HG03520 (cell line): ENCODE measurements around the gene RASSF3.

ENCODE experiments used
- ATAC-seq: cut with Tn5 transposase; IDR thresholded peaks from one replicate; pipeline ENCODE4 v1.9.1; 2021; ENCODE audit warnings: mild to moderate bottlenecking, moderate library complexity; ENCODE audit not compliant: unreplicated experiment

RASSF3 gene

DNA sequence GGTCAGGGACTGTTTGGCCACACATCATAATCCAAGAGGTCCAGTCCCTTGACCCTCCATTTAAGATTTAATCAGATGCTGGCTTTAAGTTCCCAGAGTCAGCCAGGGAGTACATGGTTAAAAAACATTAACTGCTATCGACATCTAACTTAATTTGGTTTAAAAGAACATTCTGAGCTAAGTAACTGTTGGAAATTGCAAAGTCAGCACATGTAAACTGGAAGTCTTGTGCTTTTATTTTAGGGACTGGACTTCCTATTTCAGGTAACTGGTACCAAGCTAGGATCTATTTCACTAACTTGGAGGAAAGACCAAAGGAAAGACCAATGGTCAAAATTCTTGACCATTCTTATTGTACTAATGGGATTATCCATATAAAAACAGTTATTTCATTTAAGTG is 108.4 kb downstream of the RASSF3 start:
- no peak for ATAC-seq

GRCh38 chr12:64720884-64721283 is 110.6 kb downstream of the RASSF3 start:
- no peak for ATAC-seq

GRCh38 chr12:64722835-64723234 is 112.5 kb downstream of the RASSF3 start:
- ATAC-seq = no peak

GRCh38 chr12:64723630-64724029 is 113.3 kb downstream of the RASSF3 start:
- no peak for ATAC-seq

DNA sequence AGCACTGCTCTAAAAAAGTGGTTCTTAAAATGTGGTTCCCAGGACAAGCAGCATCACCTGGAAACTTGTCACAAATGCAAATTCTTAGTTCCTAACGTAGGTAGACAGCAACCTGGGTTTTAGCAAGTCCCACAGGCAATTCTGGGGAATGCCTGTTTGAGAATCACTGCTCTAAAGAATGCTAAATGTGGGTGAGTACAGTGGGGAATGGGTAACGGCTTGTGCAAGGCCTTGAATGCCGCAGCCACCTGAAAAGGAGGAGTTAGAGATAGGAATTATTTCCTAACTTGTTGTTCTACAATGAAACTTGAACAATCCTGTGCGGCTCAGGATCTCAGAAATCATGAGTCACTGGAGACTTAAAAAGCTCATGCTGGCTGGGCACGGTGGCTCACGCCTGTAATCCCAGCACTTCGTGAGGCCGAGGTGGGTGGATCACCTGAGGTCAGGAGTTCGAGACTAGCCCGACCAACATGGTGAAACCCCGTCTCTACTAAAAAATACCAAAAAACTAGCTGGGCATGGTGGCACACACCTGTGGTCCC is 114.0 kb downstream of the RASSF3 start:
- no peak for ATAC-seq

- ATAC-seq = no peak
These were observed 119.8 kb downstream of the RASSF3 start for GRCh38 chr12:64729909-64730587.

GRCh38 chr12:64730588-64730969 is 120.3 kb downstream of the RASSF3 start:
- no peak for ATAC-seq

GRCh38 chr12:64731683-64732082 is 121.4 kb downstream of the RASSF3 start:
- no peak for ATAC-seq

DNA sequence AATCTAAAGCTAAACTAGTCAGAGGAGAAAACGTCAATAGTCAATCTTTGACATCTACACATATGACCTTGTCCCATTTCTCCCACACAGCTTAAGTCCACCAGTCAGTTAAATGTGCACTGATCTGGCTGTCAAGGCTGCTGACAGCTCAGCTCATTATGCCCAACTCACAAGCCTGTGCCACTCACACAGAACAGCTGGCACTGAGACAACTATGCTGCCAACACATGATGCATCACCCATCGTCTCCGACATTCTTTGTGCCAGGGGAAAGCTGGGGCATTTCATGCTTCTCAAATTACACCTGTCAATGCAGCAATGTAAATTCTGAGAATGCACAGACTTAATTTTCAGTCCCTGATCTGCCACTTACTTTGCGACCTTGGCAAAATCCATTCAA is 123.6 kb downstream of the RASSF3 start:
- ATAC-seq = no peak

- ATAC-seq = no peak
These were observed 125.1 kb downstream of the RASSF3 start for GRCh38 chr12:64735442-64735841.

- no peak for ATAC-seq
These were observed 126.5 kb downstream of the RASSF3 start for GRCh38 chr12:64736771-64737170.

GRCh38 chr12:64737539-64737938 is 127.2 kb downstream of the RASSF3 start:
- ATAC-seq = no peak

DNA sequence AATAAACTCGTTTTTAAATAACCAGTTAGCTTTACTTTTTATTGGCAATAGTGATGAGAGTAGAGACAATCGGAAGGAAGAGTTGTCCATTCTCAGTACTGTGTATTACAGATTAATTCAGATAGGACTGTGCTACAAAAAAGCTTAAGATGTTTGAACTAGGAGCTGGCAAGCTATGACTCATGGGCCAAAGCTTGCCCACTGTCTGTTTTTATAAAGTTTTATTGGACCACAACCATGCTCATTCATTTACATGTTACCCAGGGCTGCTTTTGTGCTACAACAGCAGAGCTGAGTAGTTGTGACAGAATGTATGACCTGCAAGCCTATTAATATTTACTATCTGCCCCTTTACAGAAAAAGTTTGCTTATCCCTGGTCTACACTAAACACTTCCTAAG is 129.5 kb downstream of the RASSF3 start:
- no peak for ATAC-seq

- ATAC-seq = no peak
These were observed 130.4 kb downstream of the RASSF3 start for GRCh38 chr12:64740646-64741045.

DNA sequence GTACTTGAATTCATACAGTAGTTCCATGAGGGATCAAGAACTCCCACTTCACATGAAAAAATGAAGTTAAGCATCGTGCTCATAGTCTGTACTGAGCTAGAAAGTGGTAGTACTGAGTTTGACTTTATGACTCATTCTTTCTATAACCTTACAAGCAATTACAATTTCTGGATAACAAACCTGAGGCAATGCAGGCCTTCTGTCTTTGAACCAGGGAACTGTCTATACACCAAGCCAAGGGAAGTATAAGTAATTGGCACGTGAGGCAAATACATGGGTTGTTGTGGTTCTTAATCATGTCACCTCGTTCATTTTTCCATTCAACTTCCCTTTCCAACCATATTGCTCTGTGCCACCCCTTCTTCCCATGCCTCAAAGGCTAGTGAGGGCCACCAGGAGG is 132.1 kb downstream of the RASSF3 start:
- no peak for ATAC-seq

DNA sequence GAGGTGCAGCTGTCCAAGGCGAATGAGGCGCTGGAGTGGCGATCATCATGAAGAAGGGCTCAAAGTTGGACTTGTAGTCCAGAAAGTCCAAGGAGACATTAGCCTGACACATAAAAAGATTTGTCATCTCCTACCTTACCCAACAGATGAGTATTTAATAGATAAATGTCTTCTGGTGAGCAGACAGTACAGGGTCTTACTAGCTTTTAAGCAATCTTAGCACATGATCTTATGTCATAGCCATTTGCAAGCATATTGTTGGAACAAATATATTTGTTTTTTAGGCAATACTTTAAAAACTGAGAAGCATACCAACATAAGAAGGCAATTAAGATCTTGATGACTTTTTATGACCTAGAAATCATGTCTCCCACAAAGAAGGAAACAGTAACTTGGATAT is 132.9 kb downstream of the RASSF3 start:
- no peak for ATAC-seq

- ATAC-seq = no peak
These were observed 134.3 kb downstream of the RASSF3 start for GRCh38 chr12:64744422-64745258.

- ATAC-seq = no peak
These were observed 135.0 kb downstream of the RASSF3 start for GRCh38 chr12:64745259-64745807.

DNA sequence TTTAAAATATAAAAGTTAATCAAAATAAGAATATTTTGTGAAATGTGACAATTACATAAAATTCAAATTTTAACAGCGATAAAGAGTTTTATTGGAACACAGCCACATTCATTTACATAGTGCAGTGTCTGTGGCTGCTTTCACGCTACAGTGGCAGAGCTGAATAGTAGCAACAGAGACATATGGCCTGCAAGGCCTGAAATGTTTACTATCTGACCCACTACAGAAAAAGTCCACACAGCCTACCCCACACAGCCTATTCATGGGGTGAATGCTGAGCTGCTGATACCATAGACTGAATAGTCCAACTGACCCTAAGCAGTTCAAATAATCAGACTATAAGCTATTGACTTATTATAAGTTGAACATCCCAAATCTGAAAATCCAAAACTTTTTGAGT is 135.7 kb downstream of the RASSF3 start:
- ATAC-seq = no peak

DNA sequence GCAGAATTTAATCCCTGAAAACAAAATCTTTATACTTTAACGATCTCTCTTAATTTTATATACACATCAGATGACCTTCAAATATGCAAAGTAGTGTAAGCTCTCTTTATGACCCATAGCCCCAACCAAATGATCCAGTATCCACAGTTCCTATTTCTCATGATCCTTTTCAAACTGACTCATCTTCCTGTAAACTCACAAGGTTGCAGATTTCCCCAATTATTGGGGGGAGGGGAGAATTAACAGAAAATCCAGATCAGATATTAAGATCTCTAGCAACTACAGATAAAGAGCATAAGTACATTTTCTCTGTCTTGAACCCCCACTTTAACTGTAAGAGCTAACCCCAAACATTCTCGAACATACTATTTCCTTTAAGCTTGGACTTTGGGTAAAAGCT is 136.4 kb downstream of the RASSF3 start:
- no peak for ATAC-seq
